GM10847 (cell line): ENCODE data around the gene IL2RG.

Experiments
- POLR2A ChIP-seq: IDR thresholded peaks from 2 replicates; pipeline ENCODE4 v1.6.1; 2011; ENCODE audit not compliant: insufficient read length; ENCODE audit errors: extremely low read depth

IL2RG gene

DNA sequence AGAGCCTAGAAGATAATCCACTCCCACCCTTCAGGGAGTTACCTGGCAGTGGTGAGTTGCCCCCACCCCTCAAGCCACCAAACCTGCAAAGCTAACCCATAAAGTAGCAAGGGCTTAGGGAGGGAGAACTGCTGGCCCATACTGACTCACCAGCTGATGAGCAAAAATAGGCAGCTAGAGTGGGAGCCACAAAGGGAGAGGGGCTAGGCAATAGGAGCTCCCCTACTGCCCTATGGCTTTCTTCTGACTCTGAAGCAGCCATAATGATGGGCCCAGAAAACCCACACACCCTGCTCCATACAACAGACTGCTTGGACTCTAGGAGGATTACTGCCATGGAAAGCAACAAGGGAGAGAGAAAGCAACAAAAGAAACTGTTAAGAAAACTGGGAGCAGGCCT lies 51.2 kb downstream of the IL2RG start:
- no peak for TF ChIP-seq POLR2A

DNA sequence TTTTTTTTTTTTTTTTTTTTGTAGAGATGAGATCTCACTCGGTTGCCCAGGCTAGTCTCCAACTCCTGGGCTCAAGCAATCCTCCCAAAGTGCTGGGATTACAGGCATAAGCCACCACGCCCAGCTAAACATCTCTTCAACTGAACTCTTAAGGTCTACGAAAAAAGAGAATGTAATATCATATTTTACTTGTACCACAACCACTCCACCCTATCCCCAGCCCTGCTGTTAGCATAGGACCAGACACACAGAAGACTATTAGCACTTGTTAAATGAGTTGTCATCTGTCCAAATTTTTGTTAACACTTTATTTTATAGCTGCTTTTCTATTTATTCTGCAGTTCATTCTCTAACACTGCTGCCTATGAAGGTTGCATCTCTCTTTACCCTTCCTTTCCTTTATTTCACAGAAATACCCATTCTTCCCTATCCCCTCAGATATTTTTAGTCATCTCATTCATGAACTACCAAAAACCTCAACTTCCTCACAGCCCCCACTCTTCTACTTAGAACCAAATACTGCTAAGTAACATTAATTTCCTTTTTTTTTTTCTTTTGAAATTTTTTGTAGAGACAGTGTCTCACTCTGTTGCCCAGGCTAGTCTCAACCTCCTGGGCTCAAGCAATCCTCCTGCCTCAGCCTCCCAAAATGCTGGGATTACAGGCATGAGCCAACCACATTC lies 53.4 kb downstream of the IL2RG start:
- no peak for TF ChIP-seq POLR2A
